ENCODE data around the gene TBXAS1.

The TBXAS1 gene

GRCh38 chr7:140007051-140007690, 178.1 kb downstream of the TBXAS1 start:
- no peak for DNase-seq

DNA sequence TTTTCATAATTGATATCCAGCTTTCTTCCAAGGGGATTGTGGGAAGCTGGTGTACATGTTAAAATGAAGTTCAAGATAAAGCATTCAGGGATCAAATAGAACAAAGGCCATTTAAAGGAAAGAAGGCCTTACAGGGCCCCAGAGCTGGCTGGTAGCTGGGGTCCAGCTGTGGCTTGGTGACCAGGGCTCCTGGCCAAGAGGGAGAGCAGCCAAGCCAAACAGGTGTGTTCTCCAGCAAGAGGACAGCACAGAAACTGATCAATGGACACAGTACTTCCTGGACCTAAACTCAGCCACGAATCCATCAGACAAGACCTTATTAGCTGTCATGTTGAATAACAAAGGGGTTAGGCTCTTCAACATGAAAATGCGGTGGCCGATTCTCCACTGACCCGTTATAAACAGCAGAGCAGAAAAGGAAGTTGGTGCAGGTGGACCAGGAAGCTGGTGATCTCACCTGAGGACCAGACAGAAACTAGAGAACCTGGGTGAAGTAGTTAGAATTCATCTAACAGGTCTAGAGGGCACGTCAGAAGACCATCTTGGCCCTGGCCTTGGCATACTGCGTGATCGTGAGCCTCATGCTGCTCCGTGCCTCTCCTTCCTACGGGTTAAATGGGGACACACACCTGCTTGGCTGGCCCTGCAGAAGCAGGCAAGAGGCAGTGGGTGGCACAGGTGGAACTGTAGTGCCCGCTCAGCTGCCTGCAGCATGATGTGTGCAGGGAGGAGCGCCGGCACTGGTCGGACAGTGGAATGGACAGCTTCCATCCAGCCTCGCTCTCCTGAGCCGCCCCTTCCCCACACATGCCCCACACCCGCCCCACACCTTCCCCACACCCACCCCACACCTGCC, 179.9 kb downstream of the TBXAS1 start:
- DNase-seq = no peak

DNA sequence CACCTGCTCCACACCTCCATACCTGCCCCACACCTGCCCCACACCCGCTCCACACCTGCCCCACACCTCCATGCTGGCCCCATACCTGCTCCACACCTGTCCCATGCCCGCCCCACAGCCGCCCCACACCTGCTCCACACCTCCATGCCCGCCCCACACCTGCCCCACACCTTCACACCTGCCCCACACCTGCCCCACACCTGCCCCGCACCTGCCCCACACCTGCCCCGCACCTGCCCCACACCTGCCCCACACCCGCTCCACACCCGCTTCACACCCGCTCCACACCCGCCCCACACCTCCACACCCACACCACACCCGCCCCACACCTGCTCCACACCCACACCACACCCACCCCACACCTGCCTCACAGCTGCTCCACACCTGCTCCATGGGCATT, 180.7 kb downstream of the TBXAS1 start:
- no peak for DNase-seq

DNA sequence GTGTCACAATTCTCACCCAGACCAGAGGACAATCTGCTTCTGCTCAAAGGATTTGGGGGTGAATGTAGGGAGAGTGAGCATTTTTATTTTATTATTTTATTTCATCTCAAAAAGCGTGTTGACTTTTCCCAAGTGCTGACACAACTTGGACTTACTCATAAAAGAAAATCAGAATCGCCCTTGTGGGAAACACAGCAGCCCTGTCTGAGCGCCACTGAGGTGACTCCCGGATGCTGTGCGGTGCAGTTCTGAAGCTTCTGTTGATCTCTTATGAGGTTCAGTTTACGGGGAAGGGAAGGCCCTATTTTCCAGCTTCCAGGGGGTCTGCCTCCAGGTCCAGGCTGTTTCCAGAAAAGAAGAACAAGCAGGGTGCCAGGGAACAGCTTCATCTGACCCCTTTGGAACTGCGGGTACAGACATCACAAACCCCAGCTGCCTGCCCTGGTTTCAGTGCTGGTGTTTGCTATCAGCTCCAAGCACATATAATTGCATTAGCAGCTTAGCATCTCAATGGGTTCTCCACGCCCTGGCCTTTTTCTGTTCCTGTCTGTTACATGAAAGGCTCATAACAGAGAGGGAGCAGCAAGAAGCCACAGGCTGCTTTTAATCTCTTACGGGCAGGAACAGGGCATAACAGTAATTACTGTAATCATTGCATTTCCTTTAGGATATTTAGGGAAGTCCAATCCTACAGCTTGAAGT, 181.3 kb downstream of the TBXAS1 start:
- no peak for DNase-seq

GRCh38 chr7:140013676-140014075, 184.6 kb downstream of the TBXAS1 start:
- no peak for DNase-seq

DNA sequence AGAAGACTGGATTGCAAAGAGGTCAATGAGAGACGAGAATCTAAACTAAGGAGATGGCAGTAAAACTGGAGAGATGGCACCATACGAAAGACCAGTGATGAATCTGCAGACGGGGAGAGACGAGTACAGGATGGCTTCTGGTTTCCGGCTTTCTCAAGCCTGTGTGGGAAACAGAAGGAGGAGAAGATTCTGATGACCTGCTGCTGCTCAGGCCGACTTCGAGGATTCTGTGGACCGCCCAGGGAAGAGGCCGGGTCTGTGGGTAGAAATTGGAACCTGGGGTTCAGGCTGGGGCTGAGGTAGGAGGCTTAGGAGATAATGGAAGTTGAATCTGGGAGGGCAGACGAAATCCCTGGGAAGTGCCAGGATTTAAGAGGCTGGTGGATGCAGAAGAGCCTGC, 185.1 kb downstream of the TBXAS1 start:
- no peak for DNase-seq

GRCh38 chr7:140015471-140015970, 186.5 kb downstream of the TBXAS1 start:
- no peak for DNase-seq

DNA sequence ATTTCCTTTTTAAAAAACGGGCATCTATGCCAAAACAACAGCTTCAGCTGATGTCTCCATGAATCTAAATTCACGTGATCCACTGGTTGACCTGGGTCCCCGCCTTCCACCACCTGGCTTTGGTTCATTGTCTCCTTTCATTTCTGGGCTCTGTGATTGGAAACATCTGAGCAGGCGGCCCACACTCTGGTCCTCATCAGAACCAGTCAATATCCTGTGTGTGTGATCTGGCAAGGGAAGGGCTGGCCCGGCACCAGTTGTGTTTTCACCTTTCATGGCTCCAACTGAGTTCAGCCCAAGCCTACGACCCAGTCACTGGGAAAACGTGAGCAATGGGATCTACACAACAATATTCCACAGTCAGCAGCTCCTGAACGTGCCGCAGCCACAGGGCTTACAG, 187.5 kb downstream of the TBXAS1 start:
- no peak for DNase-seq

DNA sequence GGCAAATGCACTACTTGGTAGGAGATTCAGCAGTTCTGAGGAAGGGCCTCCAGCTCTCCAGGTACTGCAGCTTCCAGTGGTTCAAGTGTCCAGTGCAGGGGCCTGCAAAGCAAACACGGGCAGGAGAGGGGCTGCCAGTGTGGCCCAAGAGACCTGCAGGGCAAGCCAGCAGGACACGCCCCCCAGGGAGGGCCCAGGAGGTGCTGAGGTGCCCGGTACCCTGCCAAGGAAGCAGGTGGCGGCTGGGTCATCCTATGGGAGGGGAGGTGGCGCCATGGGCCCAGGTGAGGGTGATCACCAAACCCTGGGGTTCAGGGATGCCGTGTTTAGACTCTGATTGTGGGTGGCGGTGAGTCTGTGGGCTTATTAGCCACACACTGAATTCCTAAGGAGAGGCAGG, 188.0 kb downstream of the TBXAS1 start:
- DNase-seq = no peak

DNA sequence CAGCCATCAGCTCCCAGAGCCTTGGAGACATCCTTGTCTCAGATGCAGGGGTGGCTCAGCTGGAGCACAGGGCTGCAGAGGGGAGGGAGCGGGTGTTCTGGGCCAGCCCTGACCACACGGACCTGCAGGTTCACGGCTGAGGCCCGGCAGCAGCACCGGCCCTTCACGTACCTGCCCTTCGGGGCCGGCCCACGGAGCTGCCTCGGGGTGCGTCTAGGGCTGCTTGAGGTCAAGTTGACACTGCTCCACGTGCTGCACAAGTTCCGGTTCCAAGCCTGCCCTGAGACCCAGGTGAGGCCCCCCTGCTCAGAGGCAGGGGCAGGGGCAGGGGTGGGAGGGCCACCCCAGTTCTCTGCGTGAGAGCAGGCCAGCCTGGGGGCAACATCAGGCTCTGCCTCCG, 188.5 kb downstream of the TBXAS1 start:
- DNase-seq = no peak

GRCh38 chr7:140018125-140019043, 189.3 kb downstream of the TBXAS1 start:
- no peak for DNase-seq

DNA sequence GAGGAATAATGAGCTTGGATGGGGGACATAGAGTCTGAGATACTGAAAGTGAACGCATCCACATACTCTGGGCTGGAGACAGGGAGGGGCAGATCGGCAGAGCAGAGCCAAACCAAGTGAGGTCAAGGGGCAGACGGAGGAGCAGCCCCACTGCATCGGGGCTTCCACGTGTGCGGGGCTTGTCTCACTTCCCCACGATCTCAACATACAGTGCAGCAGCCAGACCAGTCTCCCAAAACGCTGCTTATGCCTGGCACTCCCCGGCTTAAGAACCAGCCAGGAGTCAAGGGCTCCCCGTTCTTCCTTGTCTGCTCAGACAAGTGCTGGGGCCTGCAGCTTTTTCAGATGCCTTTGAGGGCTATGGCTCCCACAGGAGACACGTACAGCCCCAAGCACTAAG, 190.1 kb downstream of the TBXAS1 start:
- DNase-seq = no peak

DNA sequence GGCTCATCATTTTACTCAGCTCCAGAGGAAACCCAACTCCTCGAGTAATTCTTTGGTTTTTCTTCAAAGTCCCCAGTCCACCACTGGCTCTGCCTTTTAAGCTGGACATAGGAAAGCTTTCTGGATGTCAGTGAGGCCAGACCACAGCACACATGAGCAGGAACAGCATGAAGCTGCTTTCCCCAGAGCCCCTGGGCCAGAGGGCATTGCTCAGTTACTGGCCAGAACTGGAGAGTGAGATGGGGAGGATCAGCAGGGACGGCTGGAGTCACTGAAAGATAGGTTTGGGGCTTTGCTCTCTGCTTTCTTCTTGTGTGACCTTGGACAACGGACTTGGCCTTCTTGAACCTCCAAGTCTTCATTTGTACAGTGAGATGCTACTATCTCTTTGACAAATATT, 190.5 kb downstream of the TBXAS1 start:
- DNase-seq = no peak

DNA sequence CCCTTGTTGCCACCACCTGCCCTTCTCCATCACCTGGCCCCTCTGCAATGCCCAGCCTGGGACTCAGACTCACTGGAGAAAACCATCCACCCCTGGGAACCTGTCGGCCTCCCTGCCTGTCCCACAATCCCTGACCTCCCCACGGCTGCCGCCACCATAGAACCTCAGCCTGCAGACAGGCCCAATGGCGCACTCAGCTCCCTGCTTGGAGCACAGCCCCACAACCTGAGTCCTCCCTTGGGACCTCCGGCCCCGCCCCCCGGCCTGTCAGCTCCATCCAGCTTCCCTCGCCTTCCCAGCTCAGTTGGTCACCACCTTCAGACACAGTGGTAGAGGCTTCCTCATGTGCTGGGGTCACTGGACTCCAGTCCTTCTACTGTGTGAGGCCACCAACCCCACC, 192.5 kb downstream of the TBXAS1 start:
- no peak for DNase-seq

- DNase-seq = no peak
Observed at GRCh38 chr7:140022582-140023211, 193.6 kb downstream of the TBXAS1 start.

- DNase-seq = no peak
Observed at GRCh38 chr7:140023728-140024127, 194.7 kb downstream of the TBXAS1 start.

GRCh38 chr7:140024585-140024984, 195.5 kb downstream of the TBXAS1 start:
- DNase-seq = no peak

DNA sequence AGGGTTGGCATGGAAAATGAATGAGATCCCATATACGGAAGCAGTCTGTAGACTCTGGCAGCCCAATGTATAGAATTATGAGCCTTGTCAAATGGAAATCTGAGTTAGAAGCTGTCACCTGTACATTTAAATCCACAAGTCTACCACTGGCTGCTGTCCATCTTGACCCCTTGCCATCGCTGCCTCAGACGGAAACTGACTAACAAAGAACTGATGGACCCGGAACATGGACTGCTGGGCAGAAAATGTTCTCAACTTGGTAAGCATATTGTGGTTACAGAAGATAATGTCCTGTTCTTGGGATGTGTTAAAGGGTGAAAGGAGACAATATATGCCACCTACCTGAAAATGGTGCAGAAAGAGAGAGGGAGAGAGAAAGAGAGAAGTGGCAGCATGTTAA, 196.2 kb downstream of the TBXAS1 start:
- no peak for DNase-seq

GRCh38 chr7:140025814-140026433, 196.9 kb downstream of the TBXAS1 start:
- no peak for DNase-seq

DNA sequence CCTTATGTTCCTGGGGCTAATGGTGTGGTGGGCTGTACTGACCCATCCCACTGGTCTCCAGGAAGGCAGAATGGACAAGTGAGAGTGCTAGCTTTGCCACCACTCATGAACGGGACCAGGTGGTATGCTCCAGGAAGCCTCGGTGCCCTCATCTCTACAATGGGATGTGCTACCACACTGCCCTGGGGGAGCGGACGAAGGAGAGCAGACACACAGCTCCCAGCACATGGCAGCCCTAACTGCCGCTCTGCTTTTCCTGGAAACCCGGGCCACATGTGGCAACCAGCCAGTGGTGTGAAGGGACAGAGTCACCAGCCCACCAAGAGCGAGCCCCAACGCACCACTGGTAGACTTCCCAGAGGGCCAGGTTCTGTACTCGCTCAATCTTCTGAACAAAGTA, 197.9 kb downstream of the TBXAS1 start:
- DNase-seq = no peak

DNA sequence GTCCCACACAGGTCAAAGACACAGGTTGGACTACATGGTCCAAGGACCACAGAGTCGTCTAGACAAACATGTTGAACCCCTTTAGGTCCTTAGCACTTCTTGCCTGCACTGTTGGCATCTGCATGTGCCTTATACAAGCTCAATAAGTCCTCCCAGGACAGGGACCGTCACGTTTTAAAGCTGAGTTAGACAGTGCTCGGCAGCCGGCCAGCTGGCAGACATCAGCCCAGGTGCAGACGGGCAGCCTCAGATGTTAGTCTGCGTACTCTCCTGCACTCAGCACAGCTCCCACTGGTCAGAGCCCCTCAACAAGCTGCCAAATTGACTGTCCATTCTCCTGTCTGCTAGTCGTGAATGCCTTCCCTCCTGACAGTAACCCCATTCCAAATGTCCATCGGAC, 198.8 kb downstream of the TBXAS1 start:
- no peak for DNase-seq

GRCh38 chr7:140028311-140028710, 199.2 kb downstream of the TBXAS1 start:
- DNase-seq = no peak
